ENCODE data around the gene COL15A1. TPM values are rescaled to one million over a fixed set of nuclear protein-coding genes. Genes with fewer than 3 reads are reported as not detected.

Gene COL15A1
- total RNA-seq, 1 donor from 2014 or later = 0.07 TPM

DNA sequence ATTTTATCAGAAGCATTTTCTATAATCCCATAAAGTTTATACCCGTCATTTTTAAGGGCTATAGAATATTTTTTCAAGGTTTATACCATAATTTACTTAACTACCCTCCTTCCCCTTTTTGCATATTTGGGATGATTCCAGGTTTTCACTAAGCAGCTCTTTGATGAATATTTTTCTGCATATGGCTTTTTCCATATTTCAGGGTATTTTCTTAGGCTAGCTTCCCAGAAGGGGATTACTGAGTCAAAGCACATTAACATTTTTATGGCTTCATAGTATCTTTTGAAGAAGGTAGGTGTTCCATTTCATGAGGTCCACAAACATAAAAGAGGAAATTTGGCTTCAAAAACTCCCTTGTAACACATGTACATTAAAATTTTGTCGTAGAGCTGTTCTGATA, 14.6 kb upstream of the COL15A1 start:
- TF ChIP-seq, protein P1, sequence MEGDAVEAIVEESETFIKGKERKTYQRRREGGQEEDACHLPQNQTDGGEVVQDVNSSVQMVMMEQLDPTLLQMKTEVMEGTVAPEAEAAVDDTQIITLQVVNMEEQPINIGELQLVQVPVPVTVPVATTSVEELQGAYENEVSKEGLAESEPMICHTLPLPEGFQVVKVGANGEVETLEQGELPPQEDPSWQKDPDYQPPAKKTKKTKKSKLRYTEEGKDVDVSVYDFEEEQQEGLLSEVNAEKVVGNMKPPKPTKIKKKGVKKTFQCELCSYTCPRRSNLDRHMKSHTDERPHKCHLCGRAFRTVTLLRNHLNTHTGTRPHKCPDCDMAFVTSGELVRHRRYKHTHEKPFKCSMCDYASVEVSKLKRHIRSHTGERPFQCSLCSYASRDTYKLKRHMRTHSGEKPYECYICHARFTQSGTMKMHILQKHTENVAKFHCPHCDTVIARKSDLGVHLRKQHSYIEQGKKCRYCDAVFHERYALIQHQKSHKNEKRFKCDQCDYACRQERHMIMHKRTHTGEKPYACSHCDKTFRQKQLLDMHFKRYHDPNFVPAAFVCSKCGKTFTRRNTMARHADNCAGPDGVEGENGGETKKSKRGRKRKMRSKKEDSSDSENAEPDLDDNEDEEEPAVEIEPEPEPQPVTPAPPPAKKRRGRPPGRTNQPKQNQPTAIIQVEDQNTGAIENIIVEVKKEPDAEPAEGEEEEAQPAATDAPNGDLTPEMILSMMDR (IDR thresholded peaks at IDR 0.05) = no peak
- intact Hi-C loops (cut with micrococcal nuclease) = no loop called here
- ATAC-seq (ENCODE audit: low read depth) = no peak
- H3K27ac Mint-ChIP-seq = no peak overlapping the region
- no peaks in the 10 kb centered on the region for H3K36me3 Mint-ChIP-seq (ENCODE audit: low read depth)
- ChIA-PET CTCF (no interaction called here), POLR2A (no interaction called here)
- peaks cover 8% of the 10 kb centered on the region for H3K27me3 Mint-ChIP-seq
- H3K9me3 Mint-ChIP-seq = no peaks in the 10 kb centered on the region
- no peak overlapping the region for H3K4me3 Mint-ChIP-seq
- no peak for DNase-seq
- H3K4me1 Mint-ChIP-seq = no peaks in the 10 kb centered on the region

DNA sequence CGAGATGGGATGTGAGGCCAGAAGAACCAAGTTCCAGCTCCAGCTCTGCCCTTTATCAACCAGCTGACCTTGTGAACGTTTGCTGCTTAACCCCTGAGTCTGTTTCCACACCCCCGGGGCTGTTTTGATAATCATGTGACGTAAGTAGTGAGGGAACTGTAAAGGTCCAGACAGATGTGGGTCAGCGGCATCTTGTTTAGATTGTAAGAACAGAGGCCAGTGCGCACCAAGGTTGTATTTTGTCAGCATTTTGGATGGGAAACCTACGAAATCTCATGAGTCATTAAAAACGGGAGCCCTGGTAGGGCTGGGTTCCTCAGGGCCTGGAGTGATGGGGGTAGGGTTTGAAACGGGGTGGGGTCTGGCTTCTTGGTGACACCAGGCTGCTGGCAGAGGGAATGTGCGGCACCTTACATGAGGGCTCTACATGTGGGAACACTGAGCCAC, 13.8 kb upstream of the COL15A1 start:
- H3K4me3 Mint-ChIP-seq = no peak overlapping the region
- TF ChIP-seq, protein P1 (IDR thresholded peaks at IDR 0.05) = no peak
- no peaks in the 10 kb centered on the region for H3K9me3 Mint-ChIP-seq
- DNase-seq (no peak), ATAC-seq (ENCODE audit: low read depth) (no peak)
- ChIA-PET POLR2A (no interaction called here), CTCF (no interaction called here)
- H3K27ac Mint-ChIP-seq = no peak overlapping the region
- intact Hi-C loops (cut with micrococcal nuclease) = no loop called here
- H3K36me3 Mint-ChIP-seq (ENCODE audit: low read depth) = no peaks in the 10 kb centered on the region
- H3K4me1 Mint-ChIP-seq = no peaks in the 10 kb centered on the region
- H3K27me3 Mint-ChIP-seq = peaks cover 11% of the 10 kb centered on the region

DNA sequence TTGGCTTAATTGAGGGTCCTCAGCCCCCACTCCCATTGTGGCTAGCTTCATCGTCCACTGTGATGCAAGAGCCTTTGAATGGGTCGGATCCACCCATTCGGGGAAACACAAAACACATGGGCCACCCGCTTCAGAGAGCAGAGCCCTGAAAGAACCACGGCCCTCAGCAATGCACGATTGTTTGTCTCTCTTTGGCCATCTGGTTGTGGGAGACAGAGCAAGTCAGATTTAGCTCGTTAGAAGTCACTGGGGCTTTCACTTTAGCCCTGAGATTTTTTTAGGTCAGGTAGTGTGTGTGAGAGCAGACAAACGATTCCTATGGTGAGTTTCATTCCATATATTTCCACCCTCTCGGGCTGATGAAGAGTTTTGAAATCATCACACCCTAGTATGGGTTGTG, 12.9 kb upstream of the COL15A1 start:
- TF ChIP-seq, protein P1 (IDR thresholded peaks at IDR 0.05) = no peak
- Mint-ChIP-seq H3K36me3 (ENCODE audit: low read depth) (no peaks in the 10 kb centered on the region), H3K9me3 (no peaks in the 10 kb centered on the region), H3K4me1 (no peaks in the 10 kb centered on the region), H3K4me3 (no peak overlapping the region), H3K27me3 (peaks cover 9% of the 10 kb centered on the region), H3K27ac (no peak overlapping the region)
- DNase-seq = no peak
- POLR2A ChIA-PET = no interaction called here
- CTCF ChIA-PET = no interaction called here
- intact Hi-C loops (cut with micrococcal nuclease) = no loop called here
- ATAC-seq (ENCODE audit: low read depth) = no peak

DNA sequence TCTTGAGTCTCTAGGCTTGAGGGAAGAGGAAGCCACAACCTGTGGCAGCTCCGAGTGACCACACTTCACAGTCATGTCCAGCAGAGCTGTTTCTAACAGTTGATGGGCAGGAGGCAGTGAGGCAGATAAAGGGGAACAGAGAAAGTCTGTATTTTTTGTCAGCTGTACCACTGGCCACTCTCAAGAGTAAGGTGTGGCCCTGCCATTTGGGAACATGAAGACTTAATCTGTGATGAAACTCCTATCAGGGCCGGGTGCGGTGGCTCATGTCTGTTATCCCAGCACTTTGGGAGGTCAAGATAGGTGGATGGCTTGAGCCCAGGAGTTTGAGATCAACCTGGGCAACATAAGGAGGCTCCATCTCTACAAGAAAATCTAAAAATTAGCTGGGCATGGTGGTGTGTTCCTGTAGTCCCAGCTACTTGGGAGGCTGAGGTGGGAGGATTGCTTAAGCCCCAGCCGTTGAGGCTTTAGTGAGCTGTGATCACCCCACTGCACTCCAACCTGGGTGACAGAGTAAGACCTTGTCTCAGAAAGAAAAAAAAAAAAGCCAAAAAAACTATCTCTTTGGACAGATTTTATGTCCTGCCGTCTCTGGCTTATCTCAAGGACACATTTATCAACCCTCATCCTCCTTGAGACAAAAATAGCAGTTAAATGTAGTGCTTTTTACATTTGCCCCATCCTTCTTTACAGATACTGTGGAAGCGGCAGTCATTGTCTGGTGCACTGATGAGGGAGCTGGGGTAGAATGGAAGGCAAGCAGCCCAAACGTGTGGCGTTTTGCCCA, 11.9 kb upstream of the COL15A1 start:
- H3K27me3 Mint-ChIP-seq = peaks cover 14% of the 10 kb centered on the region
- POLR2A ChIA-PET = no interaction called here
- H3K9me3 Mint-ChIP-seq = no peaks in the 10 kb centered on the region
- H3K4me1 Mint-ChIP-seq = no peaks in the 10 kb centered on the region
- TF ChIP-seq, protein P1 (IDR thresholded peaks at IDR 0.05) = no peak
- CTCF ChIA-PET = no interaction called here
- ATAC-seq (ENCODE audit: low read depth) (no peak), DNase-seq (no peak)
- H3K27ac Mint-ChIP-seq = no peak overlapping the region
- H3K36me3 Mint-ChIP-seq (ENCODE audit: low read depth) = no peaks in the 10 kb centered on the region
- intact Hi-C loops (cut with micrococcal nuclease) = no loop called here
- no peak overlapping the region for H3K4me3 Mint-ChIP-seq

DNA sequence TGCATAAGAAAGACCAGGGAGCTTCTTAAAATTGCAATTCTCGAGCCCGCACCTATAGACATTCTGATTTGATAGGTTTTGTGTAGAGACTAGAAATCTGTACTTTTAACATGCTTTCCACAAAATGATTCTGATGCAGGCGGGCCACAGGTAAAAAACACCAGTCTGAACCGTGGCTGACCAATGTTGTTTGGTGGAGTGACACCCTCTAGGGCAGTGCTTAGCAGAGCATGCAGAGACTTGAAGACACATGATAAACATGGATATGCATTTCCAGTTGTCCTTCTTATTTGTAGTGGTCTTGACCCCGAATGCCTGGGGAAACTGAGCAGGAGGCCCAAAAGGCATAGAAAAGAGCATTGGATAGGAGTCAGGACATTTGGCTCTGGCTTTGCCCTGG, 10.5 kb upstream of the COL15A1 start:
- Mint-ChIP-seq H3K9me3 (no peaks in the 10 kb centered on the region), H3K4me1 (no peaks in the 10 kb centered on the region), H3K27ac (no peak overlapping the region), H3K27me3 (peaks cover 19% of the 10 kb centered on the region), H3K4me3 (no peak overlapping the region), H3K36me3 (ENCODE audit: low read depth) (no peaks in the 10 kb centered on the region)
- DNase-seq (no peak), ATAC-seq (ENCODE audit: low read depth) (no peak)
- TF ChIP-seq, protein P1 (IDR thresholded peaks at IDR 0.05) = no peak
- intact Hi-C loops (cut with micrococcal nuclease) = loop anchor here (1.0 kb wide), 1 partner anchor 14 kb away; no protein-coding TSS in a partner anchor
- ChIA-PET POLR2A (interaction anchor here (0.6 kb wide), 1 partner anchor 207 kb away, joined by 4 read pairs; no protein-coding TSS in a partner anchor), CTCF (no interaction called here)

Data from activated B cell treated with CpG ODN at 0.5 μM for 24 hours (primary cell).